H1 (cell line): Measurements from ENCODE around the gene ULK2. TPM values are rescaled to one million over a fixed set of nuclear protein-coding genes. Genes with fewer than 3 reads are reported as not detected.

Source experiments
- CTCF ChIA-PET: fragments of 300-600 bp; sonication (Branson Sonifier 250); formaldehyde crosslinking; loops from one replicate; lab custom pipeline; 2021; ENCODE audit not compliant: partially characterized antibody; lab: Charles Lee
- POLR2A ChIA-PET: fragments of 300-600 bp; sonication (Branson Sonifier 250); formaldehyde crosslinking; loops from one replicate; lab custom pipeline; 2021; ENCODE audit warnings: inconsistent platforms; ENCODE audit not compliant: partially characterized antibody; lab: Charles Lee
- DNase-seq, 2 experiments: peaks; one replicate each; pipeline versions ENCODE4 v3.0.0 to v3.0.0-alpha.2; 2010 to 2022; ENCODE audit warnings: low spot score in 2 of 2, low read depth in 1 of 2, mixed read lengths in 1 of 2
- FAIRE-seq: peaks from 2 replicates; lab custom pipeline; 2011; peaks lifted over from hg19 to GRCh38; lab: Jason Lieb, UNC
- H2AFZ ChIP-seq: 2 replicates; pipeline ENCODE4 v1.8.1; 2012; ENCODE audit warnings: low read length, inconsistent platforms
- H2AK5ac ChIP-seq: 2 replicates; pipeline ENCODE4 v1.6.1; 2013; ENCODE audit warnings: low read depth, low read length
- H2BK120ac ChIP-seq: replicated peaks from 2 replicates; pipeline ENCODE3; 2013; ENCODE audit warnings: low read depth, low read length, inconsistent platforms
- H2BK12ac ChIP-seq: 2 replicates; pipeline ENCODE4 v1.6.1; 2013; ENCODE audit warnings: low read depth, low read length
- H2BK15ac ChIP-seq: 2 replicates; pipeline ENCODE4 v1.6.1; 2013; ENCODE audit warnings: low read length
- H2BK20ac ChIP-seq: 2 replicates; pipeline ENCODE4 v1.6.1; 2013; ENCODE audit warnings: low read length
- H2BK5ac ChIP-seq: 2 replicates; pipeline ENCODE4 v1.6.1; 2013; ENCODE audit warnings: low read depth, low read length
- H3K14ac ChIP-seq: 2 replicates; pipeline ENCODE4 v1.6.1; 2013; ENCODE audit warnings: inconsistent platforms; ENCODE audit not compliant: insufficient read length
- H3K18ac ChIP-seq: 2 replicates; pipeline ENCODE4 v1.6.1; 2013; ENCODE audit warnings: low read length; ENCODE audit errors: extremely low read depth
- H3K23ac ChIP-seq: 2 replicates; pipeline ENCODE4 v1.6.1; 2013; ENCODE audit warnings: inconsistent platforms; ENCODE audit not compliant: insufficient read length
- H3K23me2 ChIP-seq: 2 replicates; pipeline ENCODE4 v1.6.1; 2013; ENCODE audit warnings: low read depth, low read length
- H3K27ac ChIP-seq: 2 replicates; pipeline ENCODE4 v1.6.1; 2011; ENCODE audit warnings: low read depth, low read length, inconsistent platforms
- H3K27me3 ChIP-seq, 4 experiments: replicated peaks in 1 of 4; 1 replicate in 1 of 4; 2 replicates in 3 of 4; pipeline versions ENCODE4 v1.6.1 to v1.8.1; 2011 to 2013; ENCODE audit warnings: low read length in 3 of 4, mild to moderate bottlenecking in 3 of 4, inconsistent platforms in 2 of 4, mixed read lengths in 2 of 4, moderate library complexity in 1 of 4; ENCODE audit not compliant: control insufficient read depth in 3 of 4, insufficient read depth in 3 of 4; ENCODE audit errors: extremely low read depth in 1 of 4
- H3K36me3 ChIP-seq, 4 experiments: 2 replicates each; pipeline versions ENCODE4 v1.6.1 to v1.8.1; 2011 to 2013; ENCODE audit warnings: mild to moderate bottlenecking in 4 of 4, low read length in 3 of 4, moderate library complexity in 2 of 4, control low read depth in 1 of 4, inconsistent platforms in 1 of 4; ENCODE audit not compliant: insufficient read depth in 4 of 4, control insufficient read depth in 2 of 4
- H3K4ac ChIP-seq: replicated peaks from 2 replicates; pipeline ENCODE3; 2013; ENCODE audit warnings: low read length, low read depth, mixed read lengths, inconsistent platforms; ENCODE audit not compliant: insufficient read length
- H3K4me1 ChIP-seq, 4 experiments: replicated peaks in 1 of 4; 1 replicate in 1 of 4; 2 replicates in 3 of 4; pipeline versions ENCODE4 v1.6.1 to v1.8.1; 2011 to 2013; ENCODE audit warnings: low read length in 3 of 4, inconsistent platforms in 2 of 4, mixed read lengths in 1 of 4; ENCODE audit not compliant: insufficient read depth in 4 of 4, control insufficient read depth in 3 of 4
- H3K4me2 ChIP-seq, 2 experiments: 2 replicates each; pipeline versions ENCODE4 v1.6.1 to v1.8.1; 2011 to 2013; ENCODE audit warnings: low read depth in 2 of 2, low read length in 2 of 2, control low read depth in 1 of 2, inconsistent platforms in 1 of 2, mild to moderate bottlenecking in 1 of 2; ENCODE audit not compliant: insufficient read depth in 1 of 2
- H3K4me3 ChIP-seq, 4 experiments: fragments of 200-600, 300-600 bp in 1 of 4; sonication (generic), shearing (Covaris generic), sonication (Bioruptor Twin) in 1 of 4; 2 replicates each; pipeline versions ENCODE4 v1.5.1 to v1.8.1; 2011 to 2016; ENCODE audit warnings: low read length in 4 of 4, low read depth in 3 of 4, control low read depth in 2 of 4, inconsistent platforms in 2 of 4, mild to moderate bottlenecking in 2 of 4, mixed read lengths in 1 of 4, moderate library complexity in 1 of 4; ENCODE audit not compliant: insufficient read depth in 2 of 4; ENCODE audit errors: extremely low read depth in 1 of 4
- H3K56ac ChIP-seq: replicated peaks from 2 replicates; pipeline ENCODE3; 2013; ENCODE audit warnings: low read depth, mild to moderate bottlenecking, mixed read lengths, low read length, inconsistent platforms; ENCODE audit not compliant: insufficient read length
- H3K79me1 ChIP-seq: 2 replicates; pipeline ENCODE4 v1.6.1; 2013; ENCODE audit warnings: low read depth, low read length, control low read depth
- H3K79me2 ChIP-seq, 2 experiments: 2 replicates each; pipeline versions ENCODE4 v1.6.1 to v1.8.1; 2012 to 2013; ENCODE audit warnings: low read length in 2 of 2, mild to moderate bottlenecking in 2 of 2, inconsistent platforms in 1 of 2; ENCODE audit not compliant: insufficient read depth in 2 of 2, control insufficient read depth in 1 of 2
- H3K9ac ChIP-seq, 4 experiments: replicated peaks in 1 of 4; 1 replicate in 1 of 4; 2 replicates in 3 of 4; pipeline versions ENCODE4 v1.6.1 to v1.8.1; 2011 to 2013; ENCODE audit warnings: low read depth in 3 of 4, low read length in 3 of 4, control low read depth in 2 of 4, mild to moderate bottlenecking in 2 of 4, moderate library complexity in 2 of 4, inconsistent platforms in 1 of 4; ENCODE audit errors: extremely low read depth in 1 of 4
- H3K9me3 ChIP-seq, 2 experiments: 2 replicates each; pipeline versions ENCODE4 v1.6.1 to v1.8.1; 2012 to 2013; ENCODE audit warnings: mild to moderate bottlenecking in 2 of 2, moderate library complexity in 2 of 2, control low read depth in 1 of 2, inconsistent platforms in 1 of 2, low read depth in 1 of 2, low read length in 1 of 2, mixed read lengths in 1 of 2; ENCODE audit not compliant: insufficient read depth in 2 of 2
- H4K20me1 ChIP-seq, 2 experiments: replicated peaks in 1 of 2; 2 replicates each; pipeline versions ENCODE3 to v1.8.1; 2011 to 2013; ENCODE audit warnings: inconsistent platforms in 2 of 2, low read length in 2 of 2, mild to moderate bottlenecking in 1 of 2; ENCODE audit not compliant: insufficient read depth in 2 of 2, control insufficient read depth in 1 of 2
- H4K5ac ChIP-seq: 2 replicates; pipeline ENCODE4 v1.6.1; 2013; ENCODE audit warnings: low read length, low read depth, mixed read lengths, inconsistent platforms; ENCODE audit not compliant: insufficient read length
- H4K8ac ChIP-seq: 2 replicates; pipeline ENCODE4 v1.8.0; 2013; ENCODE audit warnings: mild to moderate bottlenecking, moderate library complexity, low read length, inconsistent platforms; ENCODE audit not compliant: insufficient read depth; ENCODE audit errors: extremely low read depth
- H4K91ac ChIP-seq: replicated peaks from 2 replicates; pipeline ENCODE3; 2013; ENCODE audit warnings: low read length, mixed read lengths, inconsistent platforms; ENCODE audit not compliant: insufficient read length
- TBP ChIP-seq: IDR thresholded peaks from 2 replicates; pipeline ENCODE4 v1.6.1; 2011; ENCODE audit warnings: low read depth, low read length, improper control_type of control experiment
- WGBS, 2 experiments: shearing (Covaris generic) in 1 of 2; methylation state at CpG; one replicate each; pipeline versions ENCODE4 v1.1.6 to v1.1.7; 2013 to 2015; ENCODE audit warnings: low lambda C conversion rate in 2 of 2, mixed read lengths in 2 of 2, inconsistent platforms in 1 of 2, low coverage in 1 of 2, missing lambda C conversion rate in 1 of 2; ENCODE audit not compliant: insufficient replicate concordance in 2 of 2, insufficient coverage in 1 of 2, insufficient read length in 1 of 2; ENCODE audit errors: extremely low coverage in 1 of 2, missing lambda C conversion rate in 1 of 2; 5-methylcytosine and 5-hydroxymethylcytosine counted together
- polyA plus RNA-seq, 7 experiments: library from polyadenylated mRNA; depleted of rRNA in 3 of 7; stranded (reverse) in 5 of 7; unstranded in 2 of 7; fragments of >200 nt in 5 of 7; fragments of 200-250 nt in 2 of 7; gene quantifications; 1 replicate in 5 of 7; 2 replicates in 1 of 7; 4 replicates in 1 of 7; pipeline versions ENCODE4 v1.2.1 to v1.2.3, GENCODE V29; 2011 to 2013; ENCODE audit warnings: missing spikeins in 2 of 7, mixed read lengths in 2 of 7
- total RNA-seq: library from RNA; stranded (reverse); fragmentation: NEBNext Ultra II Directional; extraction: Animal tissue kit (Norgen Biotek cat#: 25700); gene quantifications from 2 replicates; pipeline ENCODE4 v1.2.1, GENCODE V29; 2021

Gene ULK2
- total and polyA plus RNA-seq, 2 of the 8 experiments (the other 6 are each of a cell fraction or from before 2014, with no cell fraction given) = 5.3 to 9.8 TPM

DNA sequence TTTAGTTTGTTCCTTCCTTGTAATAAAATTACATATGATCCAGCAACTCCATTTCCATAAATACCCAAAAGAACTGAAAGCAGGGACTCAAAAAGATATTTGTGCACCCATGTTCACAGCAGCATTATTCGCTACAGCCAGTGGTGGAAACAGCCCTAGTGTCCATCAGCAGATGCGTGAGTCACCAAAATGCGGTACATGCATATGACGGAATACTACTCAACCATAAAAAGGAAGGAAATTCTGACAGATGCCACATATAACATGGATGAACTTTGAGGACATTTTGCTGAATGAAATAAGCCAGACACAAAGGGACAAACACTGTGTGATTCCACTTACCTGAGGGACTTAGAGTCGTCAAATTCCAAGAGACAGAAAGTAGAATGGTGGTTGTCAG is 142.2 kb downstream of the ULK2 start:
- Histone ChIP-seq H3K4me1 (no peaks in the 10 kb centered on the region; a peak in 1 of 7 replicates), H4K91ac (no peak overlapping the region), H2BK15ac (no peak overlapping the region), H3K79me2 (no peaks in the 10 kb centered on the region), H2BK5ac (no peak overlapping the region), H3K9ac (no peak overlapping the region), H3K27me3 (no peaks in the 10 kb centered on the region), H3K14ac (no peak overlapping the region), H4K5ac (no peak overlapping the region), H3K9me3 (no peaks in the 10 kb centered on the region), H3K79me1 (no peaks in the 10 kb centered on the region), H3K4ac (no peak overlapping the region)
- 93% methylated on average over 5 of the region's 5 CpGs; no CpG with 5 or more reads in 1 of the 2 experiments for WGBS, 2 experiments
- POLR2A ChIA-PET = no interaction called here
- CTCF ChIA-PET = no interaction called here
- no peak for TF ChIP-seq TBP
- TF ChIP-seq, all 59 proteins: peak for 0
- Histone ChIP-seq H3K18ac (no peak overlapping the region), H3K4me2 (no peak overlapping the region), H3K27ac (no peak overlapping the region), H2BK12ac (no peak overlapping the region), H4K20me1 (no peaks in the 10 kb centered on the region), H3K56ac (no peak overlapping the region), H2BK20ac (no peak overlapping the region), H2AFZ (no peak overlapping the region), H2AK5ac (no peak overlapping the region), H3K23me2 (no peaks in the 10 kb centered on the region), H3K23ac (no peak overlapping the region), H3K36me3 (no peaks in the 10 kb centered on the region), H3K4me3 (no peak overlapping the region), H2BK120ac (no peak overlapping the region), H4K8ac (no peak overlapping the region)
- FAIRE-seq = no peak
- DNase-seq = no peak
